ENCODE measurements around the gene AAK1.

- TF ChIP-seq CTCF (IDR thresholded peaks at IDR 0.05) (no peak), POLR2A (IDR thresholded peaks at IDR 0.05) (no peak)
Measured at GRCh38 chr2:69582582-69583176, 60.9 kb downstream of the AAK1 start.

Data from prostate gland (tissue), 2 donors.